GM12878 (cell line): ENCODE data around the gene TK1. TPM values are rescaled to one million over a fixed set of nuclear protein-coding genes. Genes with fewer than 3 reads are reported as not detected.

Source experiments
- ATAC-seq: fragments of 200-7000 bp; cut with Tn5 transposase; 3 replicates; pipeline ENCODE4 v1.9.1; 2020; ENCODE audit warnings: mild to moderate bottlenecking, moderate library complexity
- BruUV-seq: library from RNA; stranded (reverse); fragments of 400-500 nt; replicated peaks from 2 replicates; lab custom pipeline; 2021; lab: Mats Ljungman, UMichigan
- CTCF ChIA-PET: fragments of 300-600 bp; sonication (Branson Sonifier 250); formaldehyde crosslinking; extraction: SDS; loops from one replicate; lab custom pipeline; 2021; ENCODE audit warnings: inconsistent platforms; lab: Yijun Ruan, JAX
- POLR2A ChIA-PET: fragments of 350-600 bp; formaldehyde crosslinking; extraction: SDS; loops from one replicate; lab custom pipeline; 2021; ENCODE audit warnings: inconsistent platforms; lab: Charles Lee
- RAD21 ChIA-PET: fragments of 300-600 bp; sonication (Branson Sonifier 250); formaldehyde crosslinking; loops from one replicate; lab custom pipeline; 2023; ENCODE audit warnings: antibody characterized with exemption; ENCODE audit not compliant: unreplicated experiment; lab: Charles Lee
- SMC1A ChIA-PET: fragments of 300-600 bp; sonication (Branson Sonifier 250); formaldehyde crosslinking; loops from one replicate; lab custom pipeline; 2023; ENCODE audit not compliant: unreplicated experiment, uncharacterized antibody; lab: Charles Lee
- DNase-seq: peaks from one replicate; pipeline ENCODE4 v3.0.0-alpha.2; 2011; ENCODE audit warnings: low read depth, low spot score
- FAIRE-seq: peaks from 3 replicates; lab custom pipeline; 2011; peaks lifted over from hg19 to GRCh38; lab: Jason Lieb, UNC
- H2AFZ ChIP-seq: 2 replicates; pipeline ENCODE4 v1.6.0; 2011; ENCODE audit warnings: low read depth, low read length, control low read depth; ENCODE audit not compliant: control insufficient read depth
- H3K27ac ChIP-seq: 2 replicates; pipeline ENCODE4 v1.5.1; 2011; ENCODE audit warnings: control low read depth; ENCODE audit not compliant: control insufficient read depth, insufficient read depth
- H3K27me3 ChIP-seq, 2 experiments: replicated peaks in 1 of 2; 2 replicates each; pipeline versions ENCODE4 v1.6.0 to v1.6.1; 2011; ENCODE audit warnings: low read length in 1 of 2; ENCODE audit not compliant: control insufficient read depth in 2 of 2, insufficient read depth in 2 of 2
- H3K36me3 ChIP-seq, 2 experiments: 2 replicates each; pipeline ENCODE4 v1.5.1; 2011; ENCODE audit warnings: low read length in 1 of 2; ENCODE audit not compliant: control insufficient read depth in 2 of 2, insufficient read depth in 2 of 2
- H3K4me1 ChIP-seq: 2 replicates; pipeline ENCODE4 v1.6.1; 2011; ENCODE audit warnings: mild to moderate bottlenecking, low read length, moderate library complexity, mixed read lengths; ENCODE audit not compliant: control insufficient read depth, insufficient read depth
- H3K4me2 ChIP-seq: 2 replicates; pipeline ENCODE4 v1.6.0; 2011; ENCODE audit warnings: control low read depth; ENCODE audit not compliant: control insufficient read depth, insufficient read depth
- H3K4me3 ChIP-seq: fragments of 200-600 bp; sonication (generic); 2 replicates; pipeline ENCODE4 v1.5.1; 2016
- H3K79me2 ChIP-seq: 2 replicates; pipeline ENCODE4 v1.6.0; 2011; ENCODE audit warnings: low read length; ENCODE audit not compliant: control insufficient read depth, insufficient read depth
- H3K9ac ChIP-seq: 2 replicates; pipeline ENCODE4 v1.8.0; 2011; ENCODE audit warnings: low read length, control low read depth, mixed read lengths; ENCODE audit not compliant: control insufficient read depth, insufficient read depth
- H3K9me3 ChIP-seq: replicated peaks from 3 replicates; pipeline ENCODE4 v1.5.1; 2011; ENCODE audit warnings: mild to moderate bottlenecking, low read length; ENCODE audit not compliant: control insufficient read depth, insufficient read depth
- H4K20me1 ChIP-seq: 2 replicates; pipeline ENCODE4 v1.6.0; 2011; ENCODE audit not compliant: control insufficient read depth, insufficient read depth
- MTA3 ChIP-seq: IDR thresholded peaks from 2 replicates; pipeline ENCODE4 v1.6.1; 2012; ENCODE audit warnings: low read length, inconsistent platforms, borderline replicate concordance
- RB1 ChIP-seq: fragments of 450-650 bp; formaldehyde crosslinking; IDR thresholded peaks from 2 replicates; pipeline ENCODE4 v1.6.1; 2017; ENCODE audit warnings: mild to moderate bottlenecking, borderline replicate concordance
- RFX5 ChIP-seq: IDR thresholded peaks from 2 replicates; pipeline ENCODE4 v1.6.1; 2011; ENCODE audit warnings: low read depth, low read length, improper control_type of control experiment
- SUPT20H ChIP-seq: IDR thresholded peaks from 2 replicates; pipeline ENCODE4 v1.6.1; 2011; ENCODE audit warnings: low read depth, mild to moderate bottlenecking, low read length, moderate library complexity, borderline replicate concordance; ENCODE audit not compliant: control insufficient read depth
- ZNF24 ChIP-seq: fragments of 450-650 bp; IDR thresholded peaks from 2 replicates; pipeline ENCODE4 v1.6.1; 2017; ENCODE audit warnings: antibody characterized with exemption, mild to moderate bottlenecking
- WGBS: methylation state at CpG from one replicate; pipeline ENCODE4 v1.1.6; 2016; ENCODE audit warnings: low lambda C conversion rate; ENCODE audit not compliant: insufficient replicate concordance, insufficient coverage; ENCODE audit errors: missing lambda C conversion rate; 5-methylcytosine and 5-hydroxymethylcytosine counted together
- in situ Hi-C: fragments of 300-500 bp; cut with MboI; formaldehyde crosslinking; loops from 9 replicates; pipeline ENCODE4 v1.14.3; 2018; ENCODE audit warnings: mixed read lengths
- intact Hi-C: fragments of 100-400 bp; cut with micrococcal nuclease; formaldehyde crosslinking; loops from one replicate; pipeline ENCODE4 v1.14.2; 2022; ENCODE audit not compliant: unreplicated experiment
- polyA plus RNA-seq, 11 experiments: library from polyadenylated mRNA; depleted of rRNA in 4 of 11; unstranded in 6 of 11; stranded (reverse) in 5 of 11; fragments of >200 nt; fragmentation: Nextera tagmentation in 4 of 11; fragmentation: Illumina TruSeq in 1 of 11; extraction: Ambion mirVana in 4 of 11; extraction: Trizol in 1 of 11; gene quantifications; 1 replicate in 1 of 11; 2 replicates in 10 of 11; pipeline versions ENCODE4 v1.2.1 to v1.2.3, GENCODE V29; 2011 to 2016; ENCODE audit warnings: inconsistent platforms in 2 of 11, missing spikeins in 2 of 11, low read depth in 1 of 11
- total RNA-seq, 4 experiments: library from RNA; depleted of rRNA in 3 of 4; stranded (reverse); fragments of >200 nt in 3 of 4; fragmentation: Illumina TruSeq in 1 of 4; extraction: Trizol in 1 of 4; gene quantifications; 2 replicates each; pipeline versions ENCODE4 v1.2.1 to v1.2.3, GENCODE V29; 2013 to 2021

The TK1 gene
- total and polyA plus RNA-seq, 10 of the 15 experiments (the other 5 are each of a cell fraction or from before 2014, with no cell fraction given), result 4.6 to 175 (median 77.9) TPM

- DNase-seq (no peak), FAIRE-seq (no peak), ATAC-seq (no peak)
- ChIA-PET SMC1A (interaction anchor here (1.1 kb wide), 1 partner anchor 9 kb away, joined by 3 read pairs; no protein-coding TSS in a partner anchor), RAD21 (no interaction called here), POLR2A (no interaction called here), CTCF (interaction anchor here (1.3 kb wide), 1 partner anchor 27 kb away, joined by 4 read pairs; no protein-coding TSS in a partner anchor)
- in situ Hi-C loops (loop anchor here (25.0 kb wide), 1 partner anchor 1903 kb away; the partner anchor contains the start of gene UBALD2), intact Hi-C loops (no loop called here)
- H3K4me3 ChIP-seq, result no peak overlapping the region
- TF ChIP-seq SUPT20H, result no peak
- no peak for TF ChIP-seq ZNF24
- no peak for TF ChIP-seq RB1
- TF ChIP-seq RFX5, result no peak
- no peak for TF ChIP-seq MTA3
- no peaks in the 10 kb centered on the region for H3K27me3 ChIP-seq
- H3K4me1 ChIP-seq, result peaks cover 20% of the 10 kb centered on the region
- WGBS, result 79% methylated on average over 16 of the region's 16 CpGs
- H4K20me1 ChIP-seq, result no peaks in the 10 kb centered on the region
- peaks cover 21% of the 10 kb centered on the region for H3K79me2 ChIP-seq
- H3K4me2 ChIP-seq, result no peak overlapping the region
- H3K9me3 ChIP-seq, result no peaks in the 10 kb centered on the region
- no peak overlapping the region for H3K9ac ChIP-seq
- H3K36me3 ChIP-seq, result no peaks in the 10 kb centered on the region; a peak in 1 of 4 replicates
- no peak overlapping the region for H2AFZ ChIP-seq
- no peak overlapping the region for H3K27ac ChIP-seq
- BruUV-seq, result no TSS peak
These were observed 21.9 kb downstream of the TK1 start for GRCh38 chr17:78164748-78165607.
